Stimulated activated effector memory CD8-positive, alpha-beta T cell treated with anti-CD3 and anti-CD28 coated beads, Interleukin-12 subunit alpha, Interleukin-12 subunit beta, amount 100 ng/mL, for 72 hours (primary cell): ENCODE results near the gene POLE3.
"Not testable (repeated sequence)": the region's sequence is repeated elsewhere in the genome, so short reads cannot be mapped to it uniquely, and the experiment has no call there.

ENCODE experiments used
- ATAC-seq: fragments of 150-1000 bp; cut with Tn5 transposase; 2 replicates; pipeline ENCODE4 v1.10.0; 2021
- DNase-seq, 2 donors: peaks; one replicate each; pipeline ENCODE4 v3.0.0; 2021 to 2022; ENCODE audit warnings: low spot score in 2 of 2
- H3K27ac Mint-ChIP-seq: one replicate; pipeline ENCODE4 v1.8.0; 2022; ENCODE audit warnings: mild to moderate bottlenecking, mixed read lengths
- H3K36me3 Mint-ChIP-seq: one replicate; pipeline ENCODE4 v1.8.0; 2022; ENCODE audit warnings: mild to moderate bottlenecking, mixed read lengths
- H3K4me1 Mint-ChIP-seq: one replicate; pipeline ENCODE4 v1.8.0; 2022; ENCODE audit warnings: mixed read lengths
- H3K4me3 Mint-ChIP-seq: one replicate; pipeline ENCODE4 v1.8.0; 2022; ENCODE audit warnings: mild to moderate bottlenecking, mixed read lengths
- H3K9me3 Mint-ChIP-seq: one replicate; pipeline ENCODE4 v1.8.0; 2022; ENCODE audit warnings: mixed read lengths

POLE3 gene

GRCh38 chr9:113417370-113417769, 6.9 kb upstream of the POLE3 start:
- Mint-ChIP-seq H3K4me1 (no peaks in the 10 kb centered on the region), H3K4me3 (no peak overlapping the region), H3K9me3 (no peaks in the 10 kb centered on the region), H3K36me3 (no peaks in the 10 kb centered on the region), H3K27ac (no peak overlapping the region)
- DNase-seq (no peak), ATAC-seq (no peak)

- peaks cover 2% of the 10 kb centered on the region for H3K36me3 Mint-ChIP-seq
- ATAC-seq, result no peak
- no peaks in the 10 kb centered on the region for H3K9me3 Mint-ChIP-seq
- H3K4me3 Mint-ChIP-seq, result no peak overlapping the region
- no peaks in the 10 kb centered on the region for H3K4me1 Mint-ChIP-seq
- H3K27ac Mint-ChIP-seq, result no peak overlapping the region
- no peak for DNase-seq
Measured at GRCh38 chr9:113416149-113416721, 5.8 kb upstream of the POLE3 start.

- peak; percentile 25 for ATAC-seq
- Mint-ChIP-seq H3K4me1 (peaks cover 29% of the 10 kb centered on the region), H3K36me3 (peaks cover 61% of the 10 kb centered on the region), H3K9me3 (no peaks in the 10 kb centered on the region), H3K4me3 (peak overlapping the region; percentile 98), H3K27ac (peak overlapping the region; percentile 99)
- no peak for DNase-seq
Measured at GRCh38 chr9:113409883-113410206, 630 bp downstream of the POLE3 start.

- DNase-seq (no peak), ATAC-seq (no peak)
- Mint-ChIP-seq H3K9me3 (no peaks in the 10 kb centered on the region), H3K4me3 (peak overlapping the region; percentile 98), H3K36me3 (peaks cover 63% of the 10 kb centered on the region), H3K27ac (peak overlapping the region; percentile 99), H3K4me1 (peaks cover 29% of the 10 kb centered on the region)
Measured at GRCh38 chr9:113409481-113409880, 994 bp downstream of the POLE3 start.

- Mint-ChIP-seq H3K4me1 (peaks cover 29% of the 10 kb centered on the region), H3K4me3 (peak overlapping the region; percentile 98), H3K27ac (peak overlapping the region; percentile 99), H3K36me3 (peaks cover 63% of the 10 kb centered on the region)
- not testable (repeated sequence) for H3K9me3 Mint-ChIP-seq, ATAC-seq
- peak; percentile 20 to 71 for DNase-seq
Measured at GRCh38 chr9:113406873-113407511, 3.5 kb downstream of the POLE3 start.

GRCh38 chr9:113406353-113406752, 4.1 kb downstream of the POLE3 start:
- not testable (repeated sequence) for H3K4me3 Mint-ChIP-seq, H3K9me3 Mint-ChIP-seq, DNase-seq, ATAC-seq
- H3K36me3 Mint-ChIP-seq, result peaks cover 62% of the 10 kb centered on the region
- peaks cover 29% of the 10 kb centered on the region for H3K4me1 Mint-ChIP-seq
- peak overlapping the region; percentile 99 for H3K27ac Mint-ChIP-seq

- DNase-seq (no peak), ATAC-seq (no peak)
- Mint-ChIP-seq H3K9me3 (no peaks in the 10 kb centered on the region), H3K4me1 (peaks cover 34% of the 10 kb centered on the region), H3K4me3 (no peak overlapping the region), H3K36me3 (peaks cover 35% of the 10 kb centered on the region), H3K27ac (no peak overlapping the region)
Measured at GRCh38 chr9:113403646-113404045, 6.8 kb downstream of the POLE3 start.

GRCh38 chr9:113401027-113401792, 9.3 kb downstream of the POLE3 start, which contains the start of gene ALAD:
ALAD (minus strand) TSS chr9:113401284; CDS start chr9:113393559, 7,725 bp downstream.
- peak; percentile 99 for DNase-seq
- Mint-ChIP-seq H3K4me1 (peaks cover 19% of the 10 kb centered on the region), H3K4me3 (peak within 1 kb of the TSS; percentile 84), H3K36me3 (peaks cover 10% of the 10 kb centered on the region), H3K9me3 (no peaks in the 10 kb centered on the region), H3K27ac (peak within 1 kb of the TSS; percentile 78)
- peak; percentile 99 for ATAC-seq

GRCh38 chr9:113399646-113400200, 10.8 kb downstream of the POLE3 start:
- Mint-ChIP-seq H3K4me3 (peak overlapping the region; percentile 84), H3K4me1 (peaks cover 20% of the 10 kb centered on the region), H3K27ac (peak overlapping the region; percentile 63), H3K9me3 (no peaks in the 10 kb centered on the region), H3K36me3 (peaks cover under 1% of the 10 kb centered on the region)
- ATAC-seq (no peak), DNase-seq (no peak)

GRCh38 chr9:113398796-113399195, 11.7 kb downstream of the POLE3 start:
- DNase-seq (no peak), ATAC-seq (no peak)
- no peak overlapping the region for H3K27ac Mint-ChIP-seq
- peak overlapping the region; percentile 84 for H3K4me3 Mint-ChIP-seq
- H3K36me3 Mint-ChIP-seq, result no peaks in the 10 kb centered on the region
- H3K4me1 Mint-ChIP-seq, result peaks cover 20% of the 10 kb centered on the region
- no peaks in the 10 kb centered on the region for H3K9me3 Mint-ChIP-seq

GRCh38 chr9:113397203-113397631, 13.3 kb downstream of the POLE3 start:
- H3K9me3 Mint-ChIP-seq, result no peaks in the 10 kb centered on the region
- DNase-seq (no peak), ATAC-seq (no peak)
- H3K27ac Mint-ChIP-seq, result peak overlapping the region; percentile 70
- H3K36me3 Mint-ChIP-seq, result no peaks in the 10 kb centered on the region
- H3K4me1 Mint-ChIP-seq, result peaks cover 20% of the 10 kb centered on the region
- H3K4me3 Mint-ChIP-seq, result no peak overlapping the region

- Mint-ChIP-seq H3K9me3 (no peaks in the 10 kb centered on the region), H3K27ac (no peak overlapping the region), H3K36me3 (peaks cover 3% of the 10 kb centered on the region), H3K4me3 (no peak overlapping the region), H3K4me1 (peaks cover 18% of the 10 kb centered on the region)
- no peak for ATAC-seq
- no peak for DNase-seq
Measured at GRCh38 chr9:113395000-113395861, 15.2 kb downstream of the POLE3 start.

- Mint-ChIP-seq H3K36me3 (peaks cover 8% of the 10 kb centered on the region), H3K27ac (no peak overlapping the region), H3K4me1 (peaks cover 6% of the 10 kb centered on the region)
Measured at GRCh38 chr9:113393281-113393680, 17.2 kb downstream of the POLE3 start.

GRCh38 chr9:113391917-113392316, 18.6 kb downstream of the POLE3 start:
- H3K36me3 Mint-ChIP-seq, result peaks cover 8% of the 10 kb centered on the region
- no peak for ATAC-seq

More at GRCh38 chr9:113393281-113393680, 17.2 kb downstream of the POLE3 start:
- ATAC-seq, result no peak
- H3K9me3 Mint-ChIP-seq, result no peaks in the 10 kb centered on the region
- H3K4me3 Mint-ChIP-seq, result no peak overlapping the region
- no peak for DNase-seq

More at GRCh38 chr9:113391917-113392316, 18.6 kb downstream of the POLE3 start:
- no peak overlapping the region for H3K4me3 Mint-ChIP-seq
- H3K4me1 Mint-ChIP-seq, result peaks cover 6% of the 10 kb centered on the region
- no peak overlapping the region for H3K27ac Mint-ChIP-seq
- no peaks in the 10 kb centered on the region for H3K9me3 Mint-ChIP-seq
- no peak for DNase-seq
